Uterus (tissue), 4 donors: ENCODE measurements around the gene PHB1. TPM values are rescaled to one million over a fixed set of nuclear protein-coding genes. Genes with fewer than 3 reads are reported as not detected.

Experiments used
- DNase-seq, 2 donors: peaks; one replicate each; pipeline ENCODE4 v3.0.0-alpha.2; 2019 to 2020
- H3K27ac ChIP-seq, 2 donors: fragments of 200-600 bp; sonication (generic); 1 replicate in 1 of 2; 2 replicates in 1 of 2; pipeline ENCODE4 v1.5.1; 2016 to 2018
- H3K27me3 ChIP-seq, 2 donors: fragments of 200-600 bp; sonication (generic); one replicate each; pipeline ENCODE4 v1.5.1; 2018 to 2019; ENCODE audit warnings: control low read depth in 1 of 2
- H3K36me3 ChIP-seq, 2 donors: fragments of 200-600 bp; sonication (generic); one replicate each; pipeline ENCODE4 v1.5.1; 2019; ENCODE audit warnings: control low read depth in 1 of 2
- H3K4me1 ChIP-seq, 2 donors: fragments of 200-600 bp; sonication (generic); one replicate each; pipeline ENCODE4 v1.5.1; 2018 to 2019; ENCODE audit warnings: control low read depth in 1 of 2
- H3K4me3 ChIP-seq, 2 donors: fragments of 200-600 bp; sonication (generic); 1 replicate in 1 of 2; 2 replicates in 1 of 2; pipeline ENCODE4 v1.5.1; 2018 to 2019; ENCODE audit warnings: mild to moderate bottlenecking in 1 of 2
- H3K9me3 ChIP-seq, 2 donors: fragments of 200-600 bp; sonication (generic); one replicate each; pipeline ENCODE4 v1.5.1; 2019; ENCODE audit warnings: control low read depth in 1 of 2
- POLR2A ChIP-seq, 2 donors: fragments of 450-650 bp; IDR thresholded peaks; one replicate each; pipeline ENCODE4 v1.6.1; 2016; ENCODE audit warnings: antibody characterized with exemption in 2 of 2, mild to moderate bottlenecking in 1 of 2, moderate library complexity in 1 of 2
- intact Hi-C: fragments of 100-400 bp; cut with DNase I; formaldehyde crosslinking; loops from one replicate; pipeline ENCODE4 v1.15.1; 2023; ENCODE audit warnings: low total_unique reads
- total RNA-seq, 4 donors: library from RNA; depleted of rRNA in 3 of 4; stranded (reverse); fragments of >200 nt in 3 of 4; gene quantifications; one replicate each; pipeline versions ENCODE4 v1.1.0 to v1.2.4, GENCODE V29; 2014 to 2023
- TF ChIP-seq, protein P1 (sequence below), 4 experiments: fragments of 200-600 bp in 2 of 4; fragments of 450-650 bp in 2 of 4; sonication (generic) in 2 of 4; IDR thresholded peaks; one replicate each; pipeline ENCODE4 v1.5.1; 2016 to 2019; ENCODE audit warnings: antibody characterized with exemption in 4 of 4, mild to moderate bottlenecking in 2 of 4, moderate library complexity in 1 of 4
- donor health status: DM: yes; HTN: yes; CAD: no.

Gene PHB1
- total RNA-seq, 4 donors from 2014 or later, result 63.5 to 98.4 (median 79.6) TPM

DNA sequence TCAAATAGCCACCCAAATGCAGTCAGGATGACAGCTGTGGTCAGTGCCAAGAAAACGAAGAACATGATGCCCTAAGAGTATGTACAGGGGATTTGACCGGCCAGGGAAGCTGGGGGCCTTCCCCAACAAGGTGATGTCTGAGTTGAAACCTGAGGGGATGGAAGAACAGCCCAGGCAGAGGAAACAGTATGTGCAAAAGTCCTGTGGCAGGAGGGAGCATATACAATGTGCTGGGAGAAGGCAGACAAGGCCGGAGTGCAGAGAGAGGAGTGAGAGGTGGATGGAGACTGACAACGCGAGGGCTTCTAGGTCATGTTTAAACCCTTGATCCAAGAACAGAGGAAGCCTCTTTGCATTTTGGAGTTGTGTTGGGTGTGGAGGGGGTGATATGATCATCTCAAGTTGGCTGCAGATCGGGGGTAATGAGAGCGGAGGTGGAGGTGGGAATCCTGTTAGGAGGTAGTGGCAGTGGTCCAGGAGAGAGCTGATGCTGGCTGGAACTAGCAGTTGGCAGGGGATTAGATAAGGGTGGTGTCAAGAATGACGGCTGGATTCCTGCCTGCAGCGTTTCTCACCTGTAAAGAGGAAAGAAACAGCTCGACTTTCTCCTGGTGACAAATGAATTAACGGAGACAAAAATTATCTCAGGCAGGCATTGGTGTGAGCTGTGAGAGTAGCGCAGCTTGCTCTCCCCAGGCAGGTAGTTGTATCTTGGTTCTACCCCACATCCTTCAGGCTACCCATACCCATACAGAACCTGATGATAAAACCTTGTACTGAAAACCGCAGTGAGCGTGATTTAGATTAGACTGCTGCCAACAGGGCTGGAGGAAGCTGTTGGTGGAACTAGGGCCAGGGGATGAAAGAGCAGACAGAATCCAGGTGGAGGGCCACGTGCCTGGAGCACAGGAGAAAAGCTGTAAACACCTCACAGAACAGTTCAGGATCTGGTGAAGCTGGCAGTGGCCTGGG, 43.2 kb upstream of the PHB1 start:
- intact Hi-C loops, result no loop called here
- H3K4me3 ChIP-seq, result no peak overlapping the region
- DNase-seq, result no peak
- no peaks in the 10 kb centered on the region for H3K27me3 ChIP-seq
- H3K4me1 ChIP-seq, result no peaks in the 10 kb centered on the region
- TF ChIP-seq, protein P1, sequence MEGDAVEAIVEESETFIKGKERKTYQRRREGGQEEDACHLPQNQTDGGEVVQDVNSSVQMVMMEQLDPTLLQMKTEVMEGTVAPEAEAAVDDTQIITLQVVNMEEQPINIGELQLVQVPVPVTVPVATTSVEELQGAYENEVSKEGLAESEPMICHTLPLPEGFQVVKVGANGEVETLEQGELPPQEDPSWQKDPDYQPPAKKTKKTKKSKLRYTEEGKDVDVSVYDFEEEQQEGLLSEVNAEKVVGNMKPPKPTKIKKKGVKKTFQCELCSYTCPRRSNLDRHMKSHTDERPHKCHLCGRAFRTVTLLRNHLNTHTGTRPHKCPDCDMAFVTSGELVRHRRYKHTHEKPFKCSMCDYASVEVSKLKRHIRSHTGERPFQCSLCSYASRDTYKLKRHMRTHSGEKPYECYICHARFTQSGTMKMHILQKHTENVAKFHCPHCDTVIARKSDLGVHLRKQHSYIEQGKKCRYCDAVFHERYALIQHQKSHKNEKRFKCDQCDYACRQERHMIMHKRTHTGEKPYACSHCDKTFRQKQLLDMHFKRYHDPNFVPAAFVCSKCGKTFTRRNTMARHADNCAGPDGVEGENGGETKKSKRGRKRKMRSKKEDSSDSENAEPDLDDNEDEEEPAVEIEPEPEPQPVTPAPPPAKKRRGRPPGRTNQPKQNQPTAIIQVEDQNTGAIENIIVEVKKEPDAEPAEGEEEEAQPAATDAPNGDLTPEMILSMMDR (IDR thresholded peaks at IDR 0.05), result no peak
- no peak for TF ChIP-seq POLR2A (IDR thresholded peaks at IDR 0.05)
- H3K27ac ChIP-seq, result no peak overlapping the region
- H3K36me3 ChIP-seq, result no peaks in the 10 kb centered on the region
- no peaks in the 10 kb centered on the region for H3K9me3 ChIP-seq

DNA sequence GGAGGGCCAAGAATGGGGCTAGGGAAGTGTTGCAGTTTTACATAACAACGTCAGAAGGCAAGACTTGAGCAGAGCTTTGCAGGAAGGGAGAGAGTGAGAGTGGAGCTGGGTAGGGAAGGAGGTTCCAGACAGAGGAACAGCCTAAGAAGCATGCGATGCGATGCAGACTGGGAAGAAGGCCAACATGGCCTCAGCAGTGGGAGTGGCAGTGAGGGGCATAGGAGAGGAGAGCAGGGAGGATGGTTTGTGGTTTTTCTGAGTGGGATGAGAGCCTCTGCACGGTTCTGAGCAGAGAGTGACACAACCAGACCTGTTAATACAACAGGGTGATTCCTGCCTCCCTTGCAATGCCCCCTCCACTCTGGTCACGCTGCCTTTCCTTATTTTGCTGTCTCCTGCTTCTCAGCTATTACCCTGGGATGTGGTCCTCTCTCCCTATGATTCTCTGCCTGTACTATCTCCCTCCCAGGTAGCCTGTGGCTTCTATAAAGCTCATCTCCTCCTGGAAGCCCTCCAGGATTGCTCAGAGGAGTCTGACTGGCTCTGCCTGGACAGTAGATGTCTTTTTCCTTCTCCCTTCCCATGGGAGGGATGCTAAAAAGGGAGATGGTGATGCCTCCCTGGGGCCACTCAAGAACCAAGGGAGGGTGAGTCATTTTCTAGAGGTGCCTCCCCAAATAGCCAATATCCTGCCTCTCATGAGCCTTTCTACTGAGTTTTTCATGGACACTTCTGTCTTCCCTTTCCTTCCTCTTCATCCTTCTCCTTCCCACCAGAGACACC, 41.7 kb upstream of the PHB1 start:
- peak; percentile 31 to 52 for DNase-seq
- no peaks in the 10 kb centered on the region for H3K27me3 ChIP-seq
- no peaks in the 10 kb centered on the region for H3K36me3 ChIP-seq
- no peaks in the 10 kb centered on the region for H3K4me1 ChIP-seq
- intact Hi-C loops, result no loop called here
- no peak overlapping the region for H3K27ac ChIP-seq
- H3K9me3 ChIP-seq, result no peaks in the 10 kb centered on the region
- no peak overlapping the region for H3K4me3 ChIP-seq
- TF ChIP-seq POLR2A (IDR thresholded peaks at IDR 0.05), result no peak
- TF ChIP-seq, protein P1 (IDR thresholded peaks at IDR 0.05), result no peak

- TF ChIP-seq, protein P1 (IDR thresholded peaks at IDR 0.05), result no peak
- no peak for TF ChIP-seq POLR2A (IDR thresholded peaks at IDR 0.05)
- Histone ChIP-seq H3K4me3 (no peak overlapping the region), H3K27me3 (no peaks in the 10 kb centered on the region), H3K9me3 (no peaks in the 10 kb centered on the region), H3K27ac (no peak overlapping the region), H3K36me3 (no peaks in the 10 kb centered on the region), H3K4me1 (no peaks in the 10 kb centered on the region)
- DNase-seq, result no peak
- intact Hi-C loops, result no loop called here
Measured at GRCh38 chr17:49455272-49455861, 40.7 kb upstream of the PHB1 start.

DNA sequence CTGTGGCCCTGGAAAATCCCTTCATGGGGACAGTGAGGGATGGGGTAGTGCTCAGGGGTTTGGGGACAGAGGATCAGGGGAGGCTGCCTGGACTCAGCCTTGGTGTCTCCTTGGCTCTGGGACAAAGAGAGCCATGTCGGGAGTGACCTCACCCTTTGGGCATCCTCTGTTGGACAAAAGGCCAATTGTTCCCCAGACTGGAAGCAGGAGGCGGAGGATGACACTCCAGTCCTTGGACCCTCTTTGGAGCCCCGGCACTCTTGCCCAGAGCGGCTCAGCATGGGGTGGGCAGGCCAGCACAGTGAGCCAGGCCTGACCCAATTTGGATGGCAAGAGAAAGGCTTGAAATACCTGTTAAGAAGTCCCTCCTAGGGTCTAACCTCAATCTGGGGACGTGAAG, 39.4 kb upstream of the PHB1 start:
- intact Hi-C loops, result no loop called here
- no peaks in the 10 kb centered on the region for H3K4me1 ChIP-seq

More for the DNA sequence above, 39.4 kb upstream of the PHB1 start:
- no peaks in the 10 kb centered on the region for H3K9me3 ChIP-seq
- no peak overlapping the region for H3K27ac ChIP-seq
- TF ChIP-seq, protein P1 (IDR thresholded peaks at IDR 0.05), result no peak
- no peak for TF ChIP-seq POLR2A (IDR thresholded peaks at IDR 0.05)
- no peaks in the 10 kb centered on the region for H3K36me3 ChIP-seq
- no peak for DNase-seq
- H3K27me3 ChIP-seq, result no peaks in the 10 kb centered on the region
- no peak overlapping the region for H3K4me3 ChIP-seq
